Mucosa of descending colon (tissue), 3 donors: ENCODE measurements around the gene MYO1E. TPM values are rescaled to one million over a fixed set of nuclear protein-coding genes. Genes with fewer than 3 reads are reported as not detected.
A peak's percentile ranks its signal among the peaks of the same experiment; 100 is the strongest.

Experiments
- ATAC-seq: fragments of 200-7000 bp; cut with Tn5 transposase; one replicate; pipeline ENCODE4 v1.9.1; 2020; ENCODE audit warnings: mild to moderate bottlenecking, moderate library complexity
- DNase-seq, 3 donors: peaks; one replicate each; pipeline ENCODE4 v3.0.0-alpha.2; 2020
- H3K36me3 ChIP-seq: fragments of 200-600 bp; one replicate; pipeline ENCODE4 v1.8.0; 2021; ENCODE audit warnings: low read depth, mild to moderate bottlenecking
- H3K4me1 ChIP-seq: fragments of 200-600 bp; one replicate; pipeline ENCODE4 v1.8.0; 2021; ENCODE audit warnings: low read depth, mild to moderate bottlenecking
- H3K4me3 ChIP-seq: fragments of 200-600 bp; one replicate; pipeline ENCODE4 v1.8.0; 2021; ENCODE audit warnings: mild to moderate bottlenecking
- H3K9me3 ChIP-seq: fragments of 200-600 bp; one replicate; pipeline ENCODE4 v1.8.0; 2021; ENCODE audit warnings: mild to moderate bottlenecking
- CTCF ChIP-seq: fragments of 200-600 bp; IDR thresholded peaks from one replicate; pipeline ENCODE4 v1.8.0; 2022; ENCODE audit warnings: antibody characterized with exemption, mild to moderate bottlenecking
- intact Hi-C, 2 donors: fragments of 100-400 bp; cut with DNase I in 1 of 2; cut with micrococcal nuclease in 1 of 2; formaldehyde crosslinking; loops; one replicate each; pipeline versions ENCODE4 v1.11.0 to v1.11.1; 2022; cut with DNase I, micrococcal nuclease
- long read RNA-seq, 2 donors: library from polyadenylated mRNA; unstranded; transcript quantifications; one replicate each; pipeline ENCODE4 v2.0.0, GENCODE V29; 2019 to 2021
- total RNA-seq, 3 donors: library from RNA; stranded (reverse); fragmentation: NEBNext Ultra II Directional in 2 of 3; extraction: Animal tissue kit (Norgen Biotek cat#: 25700) in 2 of 3; gene quantifications; one replicate each; pipeline versions ENCODE4 v1.2.1 to v1.2.4, GENCODE V29; 2021 to 2023
- donor health status: DM: no; HTN: no; CAD: no; lungs with moderate emphysema.
- donor health status: DM: no; HTN: no; CAD: no.
- donor health status: DM: no; HTN: yes; CAD: no.

Gene MYO1E
- 100 to 1,000 TPM; 189 to 325 (median 283) TPM for total RNA-seq
- long read RNA-seq, donor 1, full-length matches to known transcripts: 15 of 74 reads
- long read RNA-seq, donor 1, partial matches to known transcripts: 32 of 74 reads
- long read RNA-seq, donor 1, other reads (novel, unspliced or antisense): 27 of 74 reads
- long read RNA-seq, donor 2, full-length matches to known transcripts: 8 of 29 reads
- long read RNA-seq, donor 2, partial matches to known transcripts: 18 of 29 reads
- long read RNA-seq, donor 2, other reads (novel, unspliced or antisense): 3 of 29 reads

- Histone ChIP-seq H3K4me1 (no peaks in the 10 kb centered on the region), H3K4me3 (peak within 1 kb of the TSS; percentile 82), H3K36me3 (no peaks in the 10 kb centered on the region), H3K9me3 (no peaks in the 10 kb centered on the region)
- TF ChIP-seq CTCF: no peak
- intact Hi-C loops: no loop called here
- peak; percentile 90 to 94 (median 91) for DNase-seq
- ATAC-seq: peak; percentile 89
Measured at GRCh38 chr15:59372352-59373211, at the start of gene MYO1E. TSS of gene MYO1E (minus strand) at chr15:59372871. CDS start at chr15:59372500, 371 bp downstream.

- TF ChIP-seq CTCF: no peak
- intact Hi-C loops: no loop called here
- Histone ChIP-seq H3K4me1 (no peaks in the 10 kb centered on the region), H3K4me3 (no peak overlapping the region), H3K9me3 (no peaks in the 10 kb centered on the region), H3K36me3 (no peaks in the 10 kb centered on the region)
- DNase-seq (no peak), ATAC-seq (no peak)
Measured at GRCh38 chr15:59420986-59421618, 48.4 kb upstream of the MYO1E start.

GRCh38 chr15:59420108-59420507, 47.4 kb upstream of the MYO1E start:
- Histone ChIP-seq H3K36me3 (no peaks in the 10 kb centered on the region), H3K4me3 (no peak overlapping the region), H3K4me1 (no peaks in the 10 kb centered on the region), H3K9me3 (no peaks in the 10 kb centered on the region)
- no peak for TF ChIP-seq CTCF
- ATAC-seq: no peak
- intact Hi-C loops: no loop called here
- no peak for DNase-seq

GRCh38 chr15:59419170-59419569, 46.5 kb upstream of the MYO1E start:
- no peak overlapping the region for H3K4me3 ChIP-seq
- ATAC-seq (no peak), DNase-seq (no peak)
- intact Hi-C loops: no loop called here
- H3K4me1 ChIP-seq: no peaks in the 10 kb centered on the region
- H3K36me3 ChIP-seq: no peaks in the 10 kb centered on the region
- TF ChIP-seq CTCF: no peak
- no peaks in the 10 kb centered on the region for H3K9me3 ChIP-seq

- no peak for ATAC-seq
- H3K4me3 ChIP-seq: no peak overlapping the region
- intact Hi-C loops: no loop called here
- peaks cover 9% of the 10 kb centered on the region for H3K4me1 ChIP-seq
- DNase-seq: no peak
- no peak for TF ChIP-seq CTCF
- no peaks in the 10 kb centered on the region for H3K9me3 ChIP-seq
- H3K36me3 ChIP-seq: no peaks in the 10 kb centered on the region
Measured at GRCh38 chr15:59416816-59417215, 44.1 kb upstream of the MYO1E start.
